HG03045 (cell line): Measurements from ENCODE around the gene C20orf144.

Experiments
- ATAC-seq: cut with Tn5 transposase; IDR thresholded peaks from one replicate; pipeline ENCODE4 v1.9.1; 2021; ENCODE audit warnings: mild to moderate bottlenecking, moderate library complexity; ENCODE audit not compliant: unreplicated experiment

The C20orf144 gene

GRCh38 chr20:33664085-33664761 lies 2.1 kb downstream of the C20orf144 start:
- no peak for ATAC-seq

- no peak for ATAC-seq
Measured at GRCh38 chr20:33664762-33665144, 2.6 kb downstream of the C20orf144 start.

GRCh38 chr20:33666293-33667244 lies 4.4 kb downstream of the C20orf144 start, which contains the start of gene ACTL10:
ACTL10 (plus strand) TSS chr20:33666943; CDS start chr20:33667498, 555 bp downstream.
- ATAC-seq: peak; percentile 63

GRCh38 chr20:33667245-33667675 lies 5.1 kb downstream of the C20orf144 start:
- ATAC-seq: peak; percentile 16

GRCh38 chr20:33667676-33668465 lies 5.7 kb downstream of the C20orf144 start:
- ATAC-seq: peak; percentile 41

- ATAC-seq: no peak
Measured at GRCh38 chr20:33668466-33669155, 6.5 kb downstream of the C20orf144 start.

GRCh38 chr20:33669224-33669623 lies 7.1 kb downstream of the C20orf144 start:
- ATAC-seq: no peak

- no peak for ATAC-seq
Measured at GRCh38 chr20:33669873-33670640, 7.9 kb downstream of the C20orf144 start.

GRCh38 chr20:33670715-33671499 lies 8.8 kb downstream of the C20orf144 start:
- ATAC-seq: no peak

GRCh38 chr20:33671573-33672288 lies 9.6 kb downstream of the C20orf144 start:
- no peak for ATAC-seq

- no peak for ATAC-seq
Measured at GRCh38 chr20:33672426-33673113, 10.4 kb downstream of the C20orf144 start.

- no peak for ATAC-seq
Measured at GRCh38 chr20:33673114-33673409, 10.9 kb downstream of the C20orf144 start.

GRCh38 chr20:33673410-33674293 lies 11.5 kb downstream of the C20orf144 start:
- no peak for ATAC-seq

- peak; percentile 63 for ATAC-seq
Measured at GRCh38 chr20:33674294-33675135, 12.4 kb downstream of the C20orf144 start, which contains the start of gene NECAB3. NECAB3 (minus strand) TSS chr20:33674428; CDS start chr20:33674352, 76 bp downstream.

- ATAC-seq: no peak
Measured at GRCh38 chr20:33675136-33675959, 13.2 kb downstream of the C20orf144 start.
